H1 (cell line): ENCODE measurements around the gene SMIM29. TPM values are rescaled to one million over a fixed set of nuclear protein-coding genes. Genes with fewer than 3 reads are reported as not detected.

Experiments used
- ATF3 ChIP-seq: IDR thresholded peaks from 2 replicates; pipeline ENCODE4 v1.6.1; 2011; ENCODE audit warnings: low read depth, mild to moderate bottlenecking, low read length; ENCODE audit not compliant: insufficient read depth
- BCL11A ChIP-seq, 2 experiments: IDR thresholded peaks; one replicate each; pipeline ENCODE4 v1.6.1; 2011; ENCODE audit warnings: low read depth in 2 of 2, low read length in 2 of 2, mild to moderate bottlenecking in 2 of 2
- CEBPB ChIP-seq: IDR thresholded peaks from 2 replicates; pipeline ENCODE4 v1.6.1; 2012; ENCODE audit warnings: low read depth, low read length
- CHD2 ChIP-seq: IDR thresholded peaks from 2 replicates; pipeline ENCODE4 v1.6.1; 2012; ENCODE audit warnings: low read length, improper control_type of control experiment
- CHD7 ChIP-seq: fragments of 300-600 bp; sonication (generic); IDR thresholded peaks from 2 replicates; pipeline ENCODE4 v1.7.1; 2012; ENCODE audit warnings: low read length, moderate library complexity, mild to moderate bottlenecking, inconsistent platforms; ENCODE audit not compliant: insufficient replicate concordance
- CREB1 ChIP-seq: IDR thresholded peaks from 2 replicates; pipeline ENCODE4 v1.6.1; 2012; ENCODE audit warnings: inconsistent platforms
- JUN ChIP-seq: IDR thresholded peaks from 2 replicates; pipeline ENCODE4 v1.6.1; 2011; ENCODE audit warnings: low read depth, mild to moderate bottlenecking, improper control_type of control experiment, low read length
- RFX5 ChIP-seq: IDR thresholded peaks from 2 replicates; pipeline ENCODE4 v1.6.1; 2011; ENCODE audit warnings: low read depth, low read length, improper control_type of control experiment, borderline replicate concordance
- RXRA ChIP-seq: IDR thresholded peaks from 2 replicates; pipeline ENCODE4 v1.6.1; 2011; ENCODE audit warnings: low read depth, mild to moderate bottlenecking, low read length, moderate library complexity; ENCODE audit not compliant: insufficient read depth
- SIRT6 ChIP-seq: IDR thresholded peaks from one replicate; pipeline ENCODE4 v1.7.1; 2012; ENCODE audit warnings: low read length, inconsistent platforms
- polyA plus RNA-seq, 7 experiments: library from polyadenylated mRNA; depleted of rRNA in 3 of 7; stranded (reverse) in 5 of 7; unstranded in 2 of 7; fragments of >200 nt in 5 of 7; fragments of 200-250 nt in 2 of 7; gene quantifications; 1 replicate in 5 of 7; 2 replicates in 1 of 7; 4 replicates in 1 of 7; pipeline versions ENCODE4 v1.2.1 to v1.2.3, GENCODE V29; 2011 to 2013; ENCODE audit warnings: missing spikeins in 2 of 7, mixed read lengths in 2 of 7
- total RNA-seq: library from RNA; stranded (reverse); fragmentation: NEBNext Ultra II Directional; extraction: Animal tissue kit (Norgen Biotek cat#: 25700); gene quantifications from 2 replicates; pipeline ENCODE4 v1.2.1, GENCODE V29; 2021

Gene SMIM29
- total and polyA plus RNA-seq, 2 of the 8 experiments (the other 6 are each of a cell fraction or from before 2014, with no cell fraction given), result 7.0 to 22.4 TPM

GRCh38 chr6:34239500-34239825 lies 9.3 kb downstream of the SMIM29 start (continued):
- TF ChIP-seq CHD7, result no peak
- no peak for TF ChIP-seq CEBPB
- no peak for TF ChIP-seq RFX5
- TF ChIP-seq BCL11A (IDR thresholded peaks at IDR 0.05; ENCODE audit: low read depth in 2 of 2, low read length in 2 of 2), result no peak
- TF ChIP-seq SIRT6, result no peak
- no peak for TF ChIP-seq JUN
- no peak for TF ChIP-seq ATF3
- TF ChIP-seq CREB1, result no peak
- no peak for TF ChIP-seq RXRA
- no peak for TF ChIP-seq CHD2
- TF ChIP-seq, all 59 proteins: peak for 0
